AG09319 (cell line): ENCODE measurements around the gene CCDC17.
A peak's percentile ranks its signal among the peaks of the same experiment; 100 is the strongest.

Experiments used
- DNase-seq: peaks from one replicate; pipeline ENCODE4 v3.0.0-alpha.2; 2010; ENCODE audit warnings: low read depth; ENCODE audit errors: extremely low read depth
- CTCF ChIP-seq: IDR thresholded peaks from 2 replicates; pipeline ENCODE4 v1.5.1; 2011; ENCODE audit warnings: low read depth, mild to moderate bottlenecking, inconsistent platforms, low read length, moderate library complexity

CCDC17 gene

GRCh38 chr1:45659222-45659621 lies 35.4 kb upstream of the CCDC17 start:
- no peak for DNase-seq
- TF ChIP-seq CTCF, result no peak

GRCh38 chr1:45658171-45658570 lies 34.3 kb upstream of the CCDC17 start:
- no peak for DNase-seq
- TF ChIP-seq CTCF, result no peak

GRCh38 chr1:45656573-45657226 lies 32.8 kb upstream of the CCDC17 start:
- TF ChIP-seq CTCF, result no peak
- no peak for DNase-seq

- no peak for TF ChIP-seq CTCF
These were observed 30.9 kb upstream of the CCDC17 start for GRCh38 chr1:45654540-45655280.

GRCh38 chr1:45647248-45648021 lies 23.6 kb upstream of the CCDC17 start:
- no peak for DNase-seq
- no peak for TF ChIP-seq CTCF

More at GRCh38 chr1:45654540-45655280, 30.9 kb upstream of the CCDC17 start:
- peak; percentile 42 for DNase-seq

- TF ChIP-seq CTCF, result no peak
- DNase-seq, result no peak
These were observed 20.8 kb upstream of the CCDC17 start for GRCh38 chr1:45644661-45645060.

GRCh38 chr1:45643978-45644377 lies 20.1 kb upstream of the CCDC17 start:
- no peak for DNase-seq
- TF ChIP-seq CTCF, result no peak
